GM10266 (cell line): ENCODE data around the gene CLDN9.
A peak's percentile ranks its signal among the peaks of the same experiment; 100 is the strongest.

Experiments used
- DNase-seq: peaks from one replicate; pipeline ENCODE4 v3.0.0; 2012; ENCODE audit errors: extremely low spot score
- TF ChIP-seq, protein P1 (sequence below): IDR thresholded peaks from 2 replicates; pipeline ENCODE4 v1.5.1; 2012; ENCODE audit warnings: mild to moderate bottlenecking, low read depth; ENCODE audit not compliant: control insufficient read depth, insufficient read depth; ENCODE audit errors: missing control alignments

CLDN9 gene

DNA sequence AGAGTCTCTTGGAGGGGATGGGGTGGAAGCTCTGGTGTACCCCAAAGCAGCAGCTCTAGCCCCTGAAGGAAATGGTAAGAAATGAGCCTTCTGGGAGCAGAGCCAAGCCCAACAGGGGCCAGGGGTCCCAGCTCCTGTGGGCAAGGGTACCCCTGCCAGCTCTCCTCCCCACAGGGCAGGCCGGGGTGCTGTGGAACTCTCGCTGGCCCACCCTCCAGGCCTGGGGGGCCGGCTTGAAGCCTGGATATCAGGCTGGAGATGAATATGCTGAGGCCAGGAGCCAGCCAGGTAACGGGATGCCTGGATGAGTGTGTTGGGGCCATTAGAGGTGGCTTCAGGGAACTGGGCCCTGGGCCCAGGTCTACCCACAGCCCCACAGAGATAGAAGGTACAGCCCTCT, 12.2 kb upstream of the CLDN9 start:
- DNase-seq, result no peak
- TF ChIP-seq, protein P1, sequence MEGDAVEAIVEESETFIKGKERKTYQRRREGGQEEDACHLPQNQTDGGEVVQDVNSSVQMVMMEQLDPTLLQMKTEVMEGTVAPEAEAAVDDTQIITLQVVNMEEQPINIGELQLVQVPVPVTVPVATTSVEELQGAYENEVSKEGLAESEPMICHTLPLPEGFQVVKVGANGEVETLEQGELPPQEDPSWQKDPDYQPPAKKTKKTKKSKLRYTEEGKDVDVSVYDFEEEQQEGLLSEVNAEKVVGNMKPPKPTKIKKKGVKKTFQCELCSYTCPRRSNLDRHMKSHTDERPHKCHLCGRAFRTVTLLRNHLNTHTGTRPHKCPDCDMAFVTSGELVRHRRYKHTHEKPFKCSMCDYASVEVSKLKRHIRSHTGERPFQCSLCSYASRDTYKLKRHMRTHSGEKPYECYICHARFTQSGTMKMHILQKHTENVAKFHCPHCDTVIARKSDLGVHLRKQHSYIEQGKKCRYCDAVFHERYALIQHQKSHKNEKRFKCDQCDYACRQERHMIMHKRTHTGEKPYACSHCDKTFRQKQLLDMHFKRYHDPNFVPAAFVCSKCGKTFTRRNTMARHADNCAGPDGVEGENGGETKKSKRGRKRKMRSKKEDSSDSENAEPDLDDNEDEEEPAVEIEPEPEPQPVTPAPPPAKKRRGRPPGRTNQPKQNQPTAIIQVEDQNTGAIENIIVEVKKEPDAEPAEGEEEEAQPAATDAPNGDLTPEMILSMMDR, result no peak

- no peak for DNase-seq
- TF ChIP-seq, protein P1, result no peak
Observed at GRCh38 chr16:3001316-3001715, 11.4 kb upstream of the CLDN9 start.

DNA sequence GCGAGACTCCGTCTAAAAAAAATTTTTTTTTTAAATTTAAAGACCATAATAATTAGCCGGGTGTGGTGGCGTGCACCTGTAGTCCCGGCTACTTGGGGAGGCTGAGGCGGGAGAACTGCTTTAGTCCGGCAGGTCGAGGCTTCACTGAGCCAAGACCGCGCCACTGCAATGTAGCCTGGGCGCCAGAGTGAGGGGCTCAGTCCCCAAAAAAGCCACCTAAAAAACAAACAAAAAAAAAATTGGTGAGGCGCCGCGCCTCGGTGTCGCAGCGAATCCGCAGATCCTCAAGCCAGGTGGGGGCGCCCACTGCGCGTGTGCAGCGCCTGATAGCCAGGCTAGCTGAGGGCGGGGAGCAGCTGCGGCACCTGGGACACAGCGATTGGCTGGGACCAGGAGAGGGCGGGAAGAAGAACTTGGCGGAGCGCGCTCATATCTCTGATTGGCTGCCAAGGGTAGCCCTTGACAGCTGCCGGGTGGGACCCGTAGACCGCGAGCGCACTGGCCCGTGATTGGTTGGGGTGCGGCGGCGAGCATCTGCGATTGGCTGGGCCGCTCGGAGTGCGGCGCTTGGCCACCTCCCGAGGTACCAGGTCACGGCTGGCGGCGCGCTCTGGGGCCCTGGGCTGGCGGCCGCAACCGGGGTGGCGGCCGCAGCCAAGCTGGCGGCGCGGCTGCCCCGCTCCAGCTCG, 9.0 kb upstream of the CLDN9 start:
- DNase-seq, result peak; percentile 99
- TF ChIP-seq, protein P1, result peak; percentile 83

GRCh38 chr16:3004319-3004718, 8.4 kb upstream of the CLDN9 start:
- no peak for DNase-seq
- TF ChIP-seq, protein P1, result no peak

GRCh38 chr16:3004781-3005284, 7.9 kb upstream of the CLDN9 start:
- TF ChIP-seq, protein P1, result no peak
- DNase-seq, result no peak

- DNase-seq, result no peak
- TF ChIP-seq, protein P1, result no peak
Observed at GRCh38 chr16:3007059-3007956, 5.4 kb upstream of the CLDN9 start.
